K562 (cell line): ENCODE measurements around the gene MRPL41. TPM values are rescaled to one million over a fixed set of nuclear protein-coding genes. Genes with fewer than 3 reads are reported as not detected.

ENCODE experiments used
- BACH1 ChIP-seq: fragments of 200-800 bp; sonication (Bioruptor generic); IDR thresholded peaks from 2 replicates; pipeline ENCODE4 v1.6.1; 2016; ENCODE audit warnings: missing genetic modification characterization, missing compliant biosample characterization
- CAMTA2 ChIP-seq: fragments of 250-450 bp; sonication (Bioruptor Pico); conservative IDR thresholded peaks from 2 replicates; pipeline ENCODE4 v1.5.1; 2022
- CXXC5 ChIP-seq: fragments of 250-450 bp; sonication (Bioruptor Pico); IDR thresholded peaks from 2 replicates; pipeline ENCODE4 v1.8.0; 2022; ENCODE audit warnings: inconsistent platforms, mild to moderate bottlenecking, moderate library complexity
- DMBX1 ChIP-seq: fragments of 250-450 bp; sonication (Bioruptor Pico); IDR thresholded peaks from 2 replicates; pipeline ENCODE4 v1.8.0; 2022; ENCODE audit warnings: inconsistent platforms, mild to moderate bottlenecking, moderate library complexity, borderline replicate concordance
- DNMT1 ChIP-seq: fragments of 450-650 bp; IDR thresholded peaks from 2 replicates; pipeline ENCODE4 v1.6.1; 2016; ENCODE audit warnings: antibody characterized with exemption, mild to moderate bottlenecking
- GABPB1 ChIP-seq: sonication (generic); formaldehyde crosslinking; IDR thresholded peaks from 2 replicates; pipeline ENCODE4 v1.8.0; 2022; ENCODE audit warnings: mild to moderate bottlenecking, missing genetic modification reagents
- GTF2F1 ChIP-seq: IDR thresholded peaks from 2 replicates; pipeline ENCODE4 v1.6.1; 2011; ENCODE audit warnings: low read depth, low read length, improper control_type of control experiment
- HLTF ChIP-seq: fragments of 450-650 bp; IDR thresholded peaks from 2 replicates; pipeline ENCODE4 v1.6.1; 2016
- HOMEZ ChIP-seq: fragments of 250-450 bp; sonication (Bioruptor Pico); IDR thresholded peaks from 2 replicates; pipeline ENCODE4 v1.4.0; 2020; ENCODE audit warnings: mild to moderate bottlenecking, moderate library complexity
- MAX ChIP-seq: sonication (generic); formaldehyde crosslinking; IDR thresholded peaks from 2 replicates; pipeline ENCODE4 v1.9.0; 2022; ENCODE audit warnings: mild to moderate bottlenecking, missing genetic modification reagents
- MIER1 ChIP-seq: fragments of 450-650 bp; IDR thresholded peaks from 2 replicates; pipeline ENCODE4 v1.6.1; 2016; ENCODE audit warnings: antibody characterized with exemption, mild to moderate bottlenecking, low read depth
- MTA2 ChIP-seq: fragments of 450-650 bp; IDR thresholded peaks from 2 replicates; pipeline ENCODE4 v1.6.1; 2016; ENCODE audit warnings: low read depth
- NCOA6 ChIP-seq: fragments of 450-650 bp; IDR thresholded peaks from 2 replicates; pipeline ENCODE4 v1.6.1; 2017; ENCODE audit warnings: mild to moderate bottlenecking
- NFRKB ChIP-seq: fragments of 450-650 bp; IDR thresholded peaks from 2 replicates; pipeline ENCODE4 v1.6.1; 2016; ENCODE audit warnings: low read depth
- OTX1 ChIP-seq: fragments of 450-650 bp; formaldehyde crosslinking; IDR thresholded peaks from 2 replicates; pipeline ENCODE4 v1.4.0; 2022; ENCODE audit warnings: mild to moderate bottlenecking
- PHF20 ChIP-seq: fragments of 450-650 bp; IDR thresholded peaks from 2 replicates; pipeline ENCODE4 v1.6.1; 2018; ENCODE audit not compliant: partially characterized antibody
- PML ChIP-seq: IDR thresholded peaks from 2 replicates; pipeline ENCODE4 v1.6.1; 2012; ENCODE audit warnings: low read length, inconsistent platforms
- RCOR1 ChIP-seq, 2 experiments: IDR thresholded peaks; 2 replicates each; pipeline ENCODE4 v1.6.1; 2012; ENCODE audit warnings: low read depth in 2 of 2, low read length in 2 of 2, borderline replicate concordance in 1 of 2, improper control_type of control experiment in 1 of 2
- SAP30 ChIP-seq: fragments of 200-600 bp; sonication (generic); IDR thresholded peaks from 2 replicates; pipeline ENCODE4 v1.6.1; 2012; ENCODE audit warnings: borderline replicate concordance, low read depth, mild to moderate bottlenecking, moderate library complexity, low read length, control low read depth, inconsistent platforms; ENCODE audit not compliant: insufficient read depth, poor library complexity, severe bottlenecking
- SNRNP70 ChIP-seq: fragments of 200-400 bp; formaldehyde crosslinking; optimal IDR thresholded peaks from 2 replicates; pipeline ENCODE3; 2017; ENCODE audit warnings: low read depth, low read length
- STAG1 ChIP-seq: sonication (generic); formaldehyde crosslinking; IDR thresholded peaks from 2 replicates; pipeline ENCODE4 v1.5.0; 2020; ENCODE audit warnings: missing genetic modification reagents, borderline replicate concordance
- TARDBP ChIP-seq: fragments of 450-650 bp; IDR thresholded peaks from 2 replicates; pipeline ENCODE4 v1.6.1; 2016
- TEAD1 ChIP-seq, 2 experiments: fragments of 450-650 bp in 1 of 2; sonication (generic) in 1 of 2; formaldehyde crosslinking; IDR thresholded peaks; 2 replicates each; pipeline versions ENCODE4 v1.4.0 to v1.8.0; 2020 to 2022; ENCODE audit warnings: mild to moderate bottlenecking in 2 of 2, missing genetic modification reagents in 1 of 2
- ZBTB7A ChIP-seq: IDR thresholded peaks from 2 replicates; pipeline ENCODE4 v1.6.1; 2011; ENCODE audit warnings: low read depth, mild to moderate bottlenecking, low read length, moderate library complexity, borderline replicate concordance; ENCODE audit not compliant: control insufficient read depth
- ZNF134 ChIP-seq: fragments of 250-450 bp; sonication (Bioruptor Pico); conservative IDR thresholded peaks from 2 replicates; pipeline ENCODE4 v1.4.0; 2020
- ZNF668 ChIP-seq: fragments of 250-450 bp; sonication (Bioruptor Pico); IDR thresholded peaks from 2 replicates; pipeline ENCODE4 v1.8.0; 2022; ENCODE audit warnings: mild to moderate bottlenecking, inconsistent platforms
- ZSCAN29 ChIP-seq: fragments of 450-650 bp; IDR thresholded peaks from 2 replicates; pipeline ENCODE4 v1.6.1; 2017
- polyA plus RNA-seq, 8 experiments: library from polyadenylated mRNA; depleted of rRNA in 4 of 8; stranded (reverse) in 5 of 8; unstranded in 3 of 8; fragments of >200 nt; fragmentation: Nextera tagmentation in 2 of 8; fragmentation: Illumina TruSeq in 1 of 8; extraction: Ambion mirVana in 2 of 8; extraction: Trizol in 1 of 8; gene quantifications; 2 replicates each; pipeline versions ENCODE4 v1.2.1 to v1.2.3, GENCODE V29; 2011 to 2014; ENCODE audit warnings: inconsistent platforms in 1 of 8, missing spikeins in 1 of 8
- total RNA-seq, 7 experiments: library from RNA; depleted of rRNA in 6 of 7; stranded (reverse); fragments of >200 nt in 6 of 7; fragmentation: Illumina TruSeq in 2 of 7; extraction: Trizol in 2 of 7; gene quantifications; 2 replicates each; pipeline versions ENCODE4 v1.2.1 to v1.2.3, GENCODE V29; 2011 to 2021; ENCODE audit warnings: low replicate concordance in 1 of 7
- TF ChIP-seq, protein P1 (sequence below): sonication (generic); formaldehyde crosslinking; IDR thresholded peaks from 2 replicates; pipeline ENCODE4 v1.8.1; 2023; ENCODE audit warnings: mild to moderate bottlenecking, missing genetic modification reagents

MRPL41 gene
- total and polyA plus RNA-seq, 9 of the 15 experiments (the other 6 are each of a cell fraction or from before 2014, with no cell fraction given), result 2.6 to 259 (median 21.6) TPM

DNA sequence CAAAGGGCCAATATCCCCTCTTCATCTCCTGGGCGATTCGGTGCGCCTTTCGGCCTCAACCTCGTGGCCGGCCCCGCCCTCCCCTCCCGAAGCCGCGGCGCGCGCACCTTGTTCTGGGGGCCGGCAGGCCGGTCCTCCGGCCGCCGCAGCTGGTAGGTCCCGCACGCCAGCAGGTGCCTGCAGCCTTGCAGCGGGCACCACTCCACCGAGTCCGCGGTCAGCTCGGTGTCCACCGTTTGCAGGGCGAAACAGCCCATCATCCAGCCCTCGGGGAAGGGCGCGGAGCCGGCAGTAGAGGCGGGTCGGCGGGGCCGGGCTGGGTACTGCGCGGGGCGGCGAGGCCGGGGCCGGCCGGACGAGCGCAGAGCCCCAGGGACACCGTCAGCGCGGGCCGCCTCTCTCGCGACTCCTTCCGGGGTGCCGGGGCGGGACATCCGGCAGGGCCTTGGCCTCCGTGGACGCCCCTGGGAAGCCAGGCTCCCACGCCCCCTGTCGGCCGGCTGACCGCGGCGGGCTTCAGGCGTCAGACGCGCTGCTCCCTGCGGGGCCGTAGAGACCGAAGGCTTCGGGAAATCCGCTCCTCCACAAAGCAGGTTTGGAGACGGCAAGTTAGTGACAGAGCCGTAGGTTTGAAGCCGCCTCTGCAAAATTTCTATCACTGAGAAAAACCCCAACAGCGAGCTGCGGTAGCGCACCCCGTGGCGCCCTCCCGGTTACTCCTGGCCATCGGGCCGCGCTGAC, 27.0 kb downstream of the MRPL41 start, which contains the start of gene DPH7 (continued):
- TF ChIP-seq ZBTB7A (peak; percentile 73; the same call in 1 of the 2 replicates), MTA2 (peak; percentile 41; the same call in 1 of the 2 replicates), MAX (CRISPR knock-in tag) (peak; percentile 66), HOMEZ (no peak), DNMT1 (no peak), ZNF668 (CRISPR knock-in tag) (no peak), PML (peak; percentile 55), SAP30 (peak; percentile 91), GTF2F1 (peak; percentile 50; the same call in 1 of the 2 replicates), OTX1 (CRISPR knock-in tag) (no peak), CAMTA2 (CRISPR knock-in tag) (0 out of 2 replicates have a peak, but pooled peaks have one; percentile 11), STAG1 (0 out of 2 replicates have a peak, but pooled peaks have one; percentile 28), TEAD1 (CRISPR knock-in tag; IDR thresholded peaks at IDR 0.05) (peak; percentile 32 to 82; a peak in 1 of 4 replicates), SNRNP70 (no peak), DMBX1 (CRISPR knock-in tag) (0 out of 2 replicates have a peak, but pooled peaks have one; percentile 55), NCOA6 (no peak), MIER1 (no peak), PHF20 (peak; percentile 84), GABPB1 (CRISPR knock-in tag) (peak; percentile 97), BACH1 (tag) (no peak), TARDBP (peak; percentile 92; the same call in 1 of the 2 replicates), NFRKB (no peak), CXXC5 (CRISPR knock-in tag) (peak; percentile 97), ZNF134 (CRISPR knock-in tag) (no peak), HLTF (no peak), ZSCAN29 (peak; percentile 94), RCOR1 (IDR thresholded peaks at IDR 0.05; ENCODE audit: borderline replicate concordance in 1 of 2, low read depth in 2 of 2, low read length in 2 of 2) (peak in 1 of 2 experiments; percentile 43; a peak in 1 of 4 replicates)
- TF ChIP-seq, protein P1, sequence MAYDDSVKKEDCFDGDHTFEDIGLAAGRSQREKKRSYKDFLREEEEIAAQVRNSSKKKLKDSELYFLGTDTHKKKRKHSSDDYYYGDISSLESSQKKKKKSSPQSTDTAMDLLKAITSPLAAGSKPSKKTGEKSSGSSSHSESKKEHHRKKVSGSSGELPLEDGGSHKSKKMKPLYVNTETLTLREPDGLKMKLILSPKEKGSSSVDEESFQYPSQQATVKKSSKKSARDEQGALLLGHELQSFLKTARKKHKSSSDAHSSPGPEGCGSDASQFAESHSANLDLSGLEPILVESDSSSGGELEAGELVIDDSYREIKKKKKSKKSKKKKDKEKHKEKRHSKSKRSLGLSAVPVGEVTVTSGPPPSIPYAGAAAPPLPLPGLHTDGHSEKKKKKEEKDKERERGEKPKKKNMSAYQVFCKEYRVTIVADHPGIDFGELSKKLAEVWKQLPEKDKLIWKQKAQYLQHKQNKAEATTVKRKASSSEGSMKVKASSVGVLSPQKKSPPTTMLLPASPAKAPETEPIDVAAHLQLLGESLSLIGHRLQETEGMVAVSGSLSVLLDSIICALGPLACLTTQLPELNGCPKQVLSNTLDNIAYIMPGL (CRISPR knock-in tag), result peak; percentile 74; the same call in 1 of the 2 replicates
